Iris pigment epithelial cell (primary cell): ENCODE results near the gene SOWAHB.

ENCODE experiments used
- DNase-seq: peaks from one replicate; pipeline ENCODE4 v3.0.0-alpha.2; 2011; ENCODE audit warnings: low read depth

SOWAHB gene

GRCh38 chr4:76897536-76898384 is at the start of gene SOWAHB:
Gene SOWAHB, minus strand, starts transcription at chr4:76898144. Its CDS starts 295 bp downstream, at chr4:76897849.
- DNase-seq = no peak

- no peak for DNase-seq
These were observed 49.4 kb upstream of the SOWAHB start for GRCh38 chr4:76947369-76947768.

GRCh38 chr4:76943790-76944189 is 45.8 kb upstream of the SOWAHB start:
- no peak for DNase-seq

GRCh38 chr4:76943129-76943620 is 45.2 kb upstream of the SOWAHB start:
- peak; percentile 71 for DNase-seq

GRCh38 chr4:76939184-76939583 is 41.2 kb upstream of the SOWAHB start:
- no peak for DNase-seq

- DNase-seq = no peak
These were observed 33.8 kb upstream of the SOWAHB start for GRCh38 chr4:76931576-76932276.

GRCh38 chr4:76931087-76931486 is 33.1 kb upstream of the SOWAHB start:
- no peak for DNase-seq

GRCh38 chr4:76930685-76931084 is 32.7 kb upstream of the SOWAHB start:
- no peak for DNase-seq

GRCh38 chr4:76926841-76927240 is 28.9 kb upstream of the SOWAHB start:
- DNase-seq = no peak

- DNase-seq = no peak
These were observed 25.8 kb upstream of the SOWAHB start for GRCh38 chr4:76923619-76924357.

GRCh38 chr4:76920715-76921114 is 22.8 kb upstream of the SOWAHB start:
- no peak for DNase-seq

- no peak for DNase-seq
These were observed 11.8 kb upstream of the SOWAHB start for GRCh38 chr4:76909711-76910110.

GRCh38 chr4:76905521-76905920 is 7.6 kb upstream of the SOWAHB start:
- DNase-seq = peak; percentile 84

GRCh38 chr4:76904646-76905190 is 6.8 kb upstream of the SOWAHB start:
- no peak for DNase-seq

- DNase-seq = no peak
These were observed 4.4 kb upstream of the SOWAHB start for GRCh38 chr4:76902233-76902890.

- no peak for DNase-seq
These were observed 1.2 kb upstream of the SOWAHB start for GRCh38 chr4:76898949-76899645.

GRCh38 chr4:76898385-76898692 is 395 bp upstream of the SOWAHB start:
- no peak for DNase-seq

- no peak for DNase-seq
These were observed 1.1 kb downstream of the SOWAHB start for GRCh38 chr4:76896614-76897535.

GRCh38 chr4:76896048-76896447 is 1.9 kb downstream of the SOWAHB start:
- DNase-seq = no peak

- no peak for DNase-seq
These were observed 2.3 kb downstream of the SOWAHB start for GRCh38 chr4:76895619-76896018.
